ENCODE results near the gene STRAP.

DNA sequence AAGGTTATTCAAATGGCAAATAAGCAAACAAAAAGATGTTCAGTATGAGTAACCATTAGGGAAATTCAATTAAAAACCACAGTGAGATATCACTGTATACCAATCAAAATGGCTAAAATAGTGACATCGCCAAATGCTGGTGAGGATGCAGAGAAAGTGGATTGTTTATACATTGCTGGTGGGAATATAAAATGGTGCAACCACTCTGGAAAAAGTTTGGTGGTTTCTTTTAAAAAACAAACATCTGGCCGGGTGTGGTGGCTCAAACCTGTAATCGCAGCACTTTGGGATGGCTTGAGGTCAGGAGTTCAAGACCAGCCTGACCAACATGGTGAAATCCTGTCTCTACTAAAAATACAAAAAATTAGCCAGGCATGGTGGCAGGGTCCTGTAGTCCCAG is 14.0 kb upstream of the STRAP start:
- TF ChIP-seq, protein P1, sequence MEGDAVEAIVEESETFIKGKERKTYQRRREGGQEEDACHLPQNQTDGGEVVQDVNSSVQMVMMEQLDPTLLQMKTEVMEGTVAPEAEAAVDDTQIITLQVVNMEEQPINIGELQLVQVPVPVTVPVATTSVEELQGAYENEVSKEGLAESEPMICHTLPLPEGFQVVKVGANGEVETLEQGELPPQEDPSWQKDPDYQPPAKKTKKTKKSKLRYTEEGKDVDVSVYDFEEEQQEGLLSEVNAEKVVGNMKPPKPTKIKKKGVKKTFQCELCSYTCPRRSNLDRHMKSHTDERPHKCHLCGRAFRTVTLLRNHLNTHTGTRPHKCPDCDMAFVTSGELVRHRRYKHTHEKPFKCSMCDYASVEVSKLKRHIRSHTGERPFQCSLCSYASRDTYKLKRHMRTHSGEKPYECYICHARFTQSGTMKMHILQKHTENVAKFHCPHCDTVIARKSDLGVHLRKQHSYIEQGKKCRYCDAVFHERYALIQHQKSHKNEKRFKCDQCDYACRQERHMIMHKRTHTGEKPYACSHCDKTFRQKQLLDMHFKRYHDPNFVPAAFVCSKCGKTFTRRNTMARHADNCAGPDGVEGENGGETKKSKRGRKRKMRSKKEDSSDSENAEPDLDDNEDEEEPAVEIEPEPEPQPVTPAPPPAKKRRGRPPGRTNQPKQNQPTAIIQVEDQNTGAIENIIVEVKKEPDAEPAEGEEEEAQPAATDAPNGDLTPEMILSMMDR (IDR thresholded peaks at IDR 0.05; ENCODE audit: insufficient read depth, low read length, poor library complexity, severe bottlenecking), result no peak
- TF ChIP-seq EZH2phosphoT487 (conservative IDR thresholded peaks at IDR 0.05; ENCODE audit: low read length), result no peak
